ENCODE results near the gene RPP38.

RPP38 gene

DNA sequence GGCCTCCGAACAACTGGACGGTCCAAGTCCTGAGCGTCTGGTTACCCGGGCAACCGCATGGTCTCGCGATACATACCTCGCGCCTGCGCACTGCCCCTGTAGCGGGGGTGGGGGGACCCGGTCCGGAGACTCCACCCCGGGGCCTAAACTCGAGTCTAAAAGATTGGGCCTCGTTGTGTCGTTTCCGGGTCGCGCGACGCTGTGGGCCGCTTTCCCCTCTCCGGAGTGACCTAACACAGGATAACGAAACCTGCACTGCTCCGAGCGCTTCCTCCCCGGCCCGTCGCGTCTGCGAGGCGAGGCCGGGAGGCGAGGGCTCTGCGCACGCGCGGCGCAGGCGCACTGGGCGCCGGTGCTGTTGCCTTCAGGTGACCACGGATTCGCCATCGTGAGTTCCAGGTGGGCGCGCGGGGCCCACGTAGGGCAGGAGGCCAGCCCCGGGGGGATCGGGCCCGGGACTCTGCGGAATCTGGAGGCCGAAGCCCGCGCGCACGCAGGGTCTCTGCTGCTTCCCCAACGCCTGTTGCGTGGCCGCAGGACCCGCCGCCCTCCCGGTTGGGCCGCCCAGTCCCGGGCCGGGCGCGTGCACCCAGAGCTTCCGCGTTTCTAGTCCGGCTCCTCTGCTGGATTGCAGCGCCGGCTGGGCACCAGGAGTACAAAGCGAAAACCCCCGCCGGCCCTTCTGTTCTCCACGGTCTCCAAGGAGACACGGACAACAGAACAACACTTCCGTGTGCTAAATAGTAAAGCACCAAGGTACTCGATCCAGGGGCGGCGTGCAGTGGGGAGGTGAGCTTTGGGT is at the start of gene RPP38:
RPP38 (plus strand) TSS at position 345 of the 802 bp plus-strand sequence. CDS start 5,960 bp downstream, outside the sequence.
- DNase-seq: peak; percentile 89

GRCh38 chr10:15049533-15049932 is 47.6 kb upstream of the RPP38 start:
- DNase-seq: no peak

GRCh38 chr10:15052121-15052520 is 45.0 kb upstream of the RPP38 start:
- no peak for DNase-seq

DNA sequence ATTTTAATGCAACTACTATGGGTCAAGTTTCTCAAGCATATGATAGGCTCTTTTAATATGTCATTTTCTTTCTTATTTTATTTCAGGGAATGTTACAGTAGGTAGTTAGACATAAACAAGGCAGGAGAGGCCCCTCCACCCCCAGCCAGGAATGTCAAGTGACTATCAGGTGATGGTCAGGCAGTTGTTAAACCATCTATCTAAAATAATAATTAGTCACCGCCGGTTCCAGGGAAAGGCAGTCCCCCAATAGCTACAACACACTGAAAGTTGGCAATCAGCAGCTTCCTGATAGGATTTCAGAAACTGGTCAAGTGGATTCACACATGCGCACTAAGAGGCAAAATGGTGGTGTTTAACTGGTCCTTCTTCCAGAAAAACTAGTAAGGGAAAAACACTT is 44.1 kb upstream of the RPP38 start:
- DNase-seq: no peak

DNA sequence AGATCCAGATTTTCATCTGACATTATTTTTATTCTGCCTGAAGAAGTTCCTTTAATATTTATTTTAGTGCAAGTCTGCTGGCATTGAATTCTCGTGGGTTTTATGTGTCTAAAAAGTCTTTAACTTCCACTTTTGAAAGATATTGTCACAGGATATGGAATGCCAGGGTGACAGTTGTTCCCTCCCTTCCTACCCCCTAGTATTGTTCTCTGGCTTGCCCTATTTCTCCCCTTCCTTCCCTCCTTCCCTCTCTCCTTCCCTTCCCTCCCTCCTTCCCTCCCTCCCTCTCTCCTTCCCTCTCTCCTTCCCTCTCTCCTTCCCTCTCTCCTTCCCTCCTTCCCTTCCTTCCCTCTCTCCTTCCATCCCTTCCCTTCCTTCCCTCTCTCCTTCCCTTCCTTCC is 38.5 kb upstream of the RPP38 start:
- DNase-seq: no peak

DNA sequence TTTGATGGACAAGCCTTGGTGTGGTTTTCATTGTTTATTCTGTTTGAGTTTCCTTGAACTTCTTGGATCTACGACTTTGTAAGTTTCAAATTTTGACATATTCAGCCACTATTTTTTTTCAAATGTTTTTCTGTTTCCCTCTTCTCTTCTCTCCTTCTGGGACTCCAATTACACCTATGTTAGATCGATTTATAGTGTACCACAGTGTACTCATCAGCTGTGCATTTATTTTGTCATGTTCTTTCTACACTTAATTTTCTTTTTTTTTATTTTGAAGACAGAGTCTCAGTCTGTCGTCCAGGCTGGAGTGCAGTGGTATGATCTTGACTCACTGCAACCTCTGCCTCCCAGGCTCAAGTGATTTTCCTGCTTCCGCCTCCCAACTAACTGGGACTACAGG is 37.2 kb upstream of the RPP38 start:
- no peak for DNase-seq

DNA sequence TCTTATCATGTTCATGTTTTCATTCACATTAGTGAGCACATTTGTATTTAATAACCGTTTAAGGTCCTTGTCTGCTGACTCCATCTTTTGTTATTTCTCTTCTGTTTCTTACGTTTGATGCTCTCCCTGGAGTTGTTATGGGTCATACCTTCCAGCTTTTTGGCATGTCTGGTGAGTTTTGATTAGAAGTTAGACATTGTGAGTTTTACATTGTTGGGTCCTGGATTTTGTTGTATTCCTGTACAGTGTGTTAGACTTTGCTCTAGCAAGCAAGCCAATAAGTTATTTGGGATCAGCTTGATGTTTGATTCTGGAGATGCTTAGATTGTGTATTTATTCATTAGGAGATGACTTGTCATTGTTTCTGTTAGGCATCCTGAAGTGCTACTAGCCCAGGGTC is 36.5 kb upstream of the RPP38 start:
- no peak for DNase-seq

GRCh38 chr10:15067154-15067553 is 30.0 kb upstream of the RPP38 start:
- DNase-seq: no peak

- no peak for DNase-seq
Observed at GRCh38 chr10:15068802-15069201, 28.4 kb upstream of the RPP38 start.

DNA sequence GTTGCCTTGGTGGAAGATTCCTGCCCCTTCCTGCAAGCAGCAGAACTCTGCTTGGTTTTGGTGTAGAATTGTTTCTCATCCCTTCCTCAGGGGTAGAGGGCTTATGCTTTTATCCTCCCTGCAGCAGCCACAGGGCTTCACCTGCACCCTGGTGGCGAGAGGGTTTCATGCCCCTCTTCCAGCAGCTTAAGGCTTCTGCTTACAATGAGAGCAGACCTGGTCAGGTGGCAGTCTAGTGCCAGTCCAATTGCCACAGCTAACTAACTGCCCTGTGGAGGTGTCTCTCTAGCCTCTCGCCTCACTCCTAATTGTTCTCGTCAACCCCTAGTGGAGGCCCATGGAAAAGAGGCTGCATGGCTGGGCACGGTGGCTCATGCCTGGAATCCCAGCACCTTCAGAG is 27.9 kb upstream of the RPP38 start:
- DNase-seq: no peak

DNA sequence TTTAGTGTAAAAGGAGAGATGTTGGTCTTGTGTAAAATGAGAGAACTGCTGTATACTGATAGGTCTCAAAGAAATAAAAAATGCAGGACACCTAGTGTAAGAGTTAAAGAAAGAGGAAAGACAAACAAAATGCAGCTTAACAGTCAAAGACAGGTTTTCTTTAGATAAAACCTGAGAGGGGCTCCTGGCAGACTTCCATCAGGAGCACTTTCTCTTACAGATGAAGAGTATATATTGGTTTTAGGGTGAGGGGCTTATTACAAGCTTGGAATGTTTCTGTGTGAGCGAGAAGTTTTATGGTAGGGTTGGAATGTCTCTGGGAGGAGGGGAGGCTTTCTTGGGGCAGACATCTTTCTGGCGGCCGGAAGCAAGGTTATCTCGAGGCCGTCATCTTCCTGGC is 24.8 kb upstream of the RPP38 start:
- no peak for DNase-seq

- DNase-seq: no peak
Observed at GRCh38 chr10:15075421-15075820, 21.7 kb upstream of the RPP38 start.

- DNase-seq: no peak
Observed at GRCh38 chr10:15083674-15084501, 13.3 kb upstream of the RPP38 start.

DNA sequence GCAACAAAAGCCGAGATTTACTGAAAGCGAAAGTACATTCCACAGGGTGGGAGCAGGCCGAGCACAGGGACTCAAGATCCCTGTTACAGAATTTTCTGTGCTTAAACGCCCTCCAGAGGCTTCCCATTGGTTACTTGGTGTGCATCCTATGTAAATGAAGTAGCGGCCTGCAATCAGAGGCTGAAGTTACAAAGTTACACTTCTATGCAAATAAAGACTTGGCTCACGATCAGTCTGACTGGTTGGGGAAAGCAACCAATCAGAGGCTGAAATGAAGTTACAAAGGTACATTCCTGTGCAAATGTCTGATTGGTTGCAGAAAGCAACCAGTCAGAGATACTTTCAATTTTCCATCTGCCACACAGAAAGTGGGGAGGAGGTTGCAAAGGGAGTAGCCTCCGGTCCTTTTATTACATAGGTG is 12.6 kb upstream of the RPP38 start:
- DNase-seq: no peak

DNA sequence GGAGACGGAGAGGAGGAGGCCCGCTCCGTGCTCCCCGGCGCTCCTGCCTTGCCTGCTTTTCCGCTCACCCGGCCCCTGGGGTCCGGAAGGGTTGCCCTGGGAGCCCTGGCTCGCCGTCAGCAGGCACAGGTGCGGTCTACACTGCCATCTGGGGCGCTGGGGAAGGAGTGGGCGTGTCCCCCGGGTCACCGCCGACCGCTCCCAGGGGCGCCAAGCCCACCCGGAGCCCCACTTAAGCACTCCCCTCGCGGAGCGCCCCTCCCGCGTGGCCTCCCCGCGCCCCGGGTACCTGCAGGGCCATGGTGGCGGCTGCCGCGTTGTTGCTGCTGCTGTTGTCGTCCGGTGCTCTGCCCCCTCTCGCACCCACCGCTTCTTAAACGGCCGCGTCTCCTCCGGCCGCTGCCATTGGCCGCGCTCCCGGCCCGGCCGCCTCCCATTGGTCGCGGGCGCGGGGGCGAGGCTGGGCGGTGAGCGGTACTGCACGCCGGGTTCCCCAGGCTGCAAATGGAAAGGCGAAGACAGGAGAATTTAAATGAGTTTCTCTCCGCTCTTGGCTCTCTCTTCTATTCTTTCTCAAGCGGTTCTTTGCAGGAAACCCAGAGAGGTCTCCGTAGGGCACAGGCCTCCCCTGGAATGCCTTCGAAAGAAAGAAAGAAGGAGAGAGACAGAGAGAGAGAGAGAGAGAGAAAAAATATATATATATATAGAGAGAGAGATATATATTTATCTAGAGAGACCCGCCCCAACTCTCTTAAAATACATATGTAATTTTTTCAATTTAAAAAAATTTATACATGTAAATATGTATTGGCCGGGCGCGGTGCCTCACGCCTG is 8.5 kb upstream of the RPP38 start, which contains the start of gene ACBD7:
ACBD7 (minus strand) TSS at position 349 of the 834 bp plus-strand sequence; CDS start at position 301, 48 bp downstream.
- DNase-seq: peak; percentile 91

DNA sequence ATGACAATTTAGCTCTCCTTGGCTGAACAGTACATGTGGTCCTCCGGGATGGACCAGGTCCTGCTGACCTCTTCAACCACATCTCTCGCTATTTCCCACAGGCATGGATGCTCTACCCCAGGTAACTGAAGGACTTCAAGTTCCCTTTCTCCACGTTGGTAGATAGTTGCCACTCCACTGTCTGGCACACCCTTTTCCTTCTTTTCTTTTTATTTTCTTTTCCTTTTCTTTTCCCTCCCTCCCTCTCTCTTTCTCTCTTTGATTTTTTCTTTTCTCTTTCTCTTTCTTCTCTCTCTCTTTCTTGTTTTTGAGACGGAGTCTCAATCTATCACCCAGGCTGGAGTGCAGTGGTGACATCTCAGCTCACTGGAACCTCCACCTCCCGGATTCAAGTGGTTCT is 5.7 kb upstream of the RPP38 start:
- no peak for DNase-seq

DNA sequence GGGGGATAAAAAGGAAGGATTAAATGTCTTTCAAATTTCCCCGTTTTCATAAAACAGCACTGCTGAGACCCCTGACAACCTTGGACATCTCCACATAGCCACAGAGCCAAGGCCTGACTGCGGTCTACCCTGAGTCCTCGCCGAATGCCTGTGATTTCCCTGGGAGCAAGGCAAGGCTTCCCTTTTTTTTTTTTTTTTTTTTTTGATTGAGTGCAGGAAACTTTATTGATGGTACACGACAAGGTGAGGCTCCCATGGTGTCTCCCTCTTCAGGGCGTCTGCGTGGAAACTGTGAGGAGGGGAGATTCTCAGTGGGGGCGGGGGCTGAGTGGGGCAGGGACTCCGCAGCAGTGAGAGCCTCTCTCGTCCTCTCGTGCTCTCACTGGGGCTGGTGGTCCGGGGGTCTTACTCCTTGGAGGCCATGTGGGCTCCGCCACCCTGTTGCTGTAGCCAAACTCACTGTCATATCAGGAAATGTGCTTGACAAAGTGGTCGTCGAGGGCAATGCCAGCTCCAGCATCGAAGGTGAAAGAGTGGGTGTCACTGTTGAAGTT is 4.2 kb upstream of the RPP38 start:
- DNase-seq: no peak

- no peak for DNase-seq
Observed at GRCh38 chr10:15096661-15097010, 519 bp upstream of the RPP38 start.

GRCh38 chr10:15099886-15100285 is 2.7 kb downstream of the RPP38 start:
- DNase-seq: no peak

- DNase-seq: no peak
Observed at GRCh38 chr10:15103513-15103912, 6.4 kb downstream of the RPP38 start.

GRCh38 chr10:15106352-15107013 is 9.3 kb downstream of the RPP38 start:
- DNase-seq: peak; percentile 56

DNA sequence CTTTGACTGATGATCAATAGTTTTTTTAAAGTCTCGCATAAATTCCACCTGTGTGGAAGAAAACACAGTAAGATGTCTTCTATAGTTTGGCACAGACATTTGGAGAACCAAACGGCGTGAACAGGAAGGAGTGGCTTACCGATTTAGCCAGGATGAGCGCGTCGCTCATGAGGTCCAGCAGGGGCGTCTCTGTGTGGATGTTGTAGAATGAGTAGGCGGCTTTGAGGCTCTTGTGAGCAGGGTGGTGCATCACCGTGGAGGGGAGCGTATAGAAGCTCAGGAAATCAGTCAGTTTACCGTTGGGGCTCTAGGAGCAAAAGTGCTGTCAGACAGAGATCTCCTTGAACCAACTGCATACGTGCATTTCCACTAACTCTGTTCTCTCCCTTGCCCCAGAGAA is 15.5 kb downstream of the RPP38 start:
- no peak for DNase-seq

Measured in NCI-H69 (cell line).